GM12878 (cell line): ENCODE measurements around the gene ATCAY. TPM values are rescaled to one million over a fixed set of nuclear protein-coding genes. Genes with fewer than 3 reads are reported as not detected.

Source experiments
- CUX1 ChIP-seq: IDR thresholded peaks from 2 replicates; pipeline ENCODE4 v1.6.1; 2012; ENCODE audit warnings: improper control_type of control experiment, low read depth, low read length; ENCODE audit not compliant: insufficient replicate concordance
- DPF2 ChIP-seq: fragments of 450-650 bp; IDR thresholded peaks from 2 replicates; pipeline ENCODE4 v1.6.1; 2017; ENCODE audit warnings: mild to moderate bottlenecking
- HDAC2 ChIP-seq: fragments of 200-600 bp; sonication (generic); IDR thresholded peaks from 2 replicates; pipeline ENCODE4 v1.6.1; 2017
- IRF3 ChIP-seq: fragments of 450-650 bp; IDR thresholded peaks from 2 replicates; pipeline ENCODE4 v1.6.1; 2014; ENCODE audit warnings: mild to moderate bottlenecking
- MYB ChIP-seq: fragments of 150-350 bp; IDR thresholded peaks from 2 replicates; pipeline ENCODE4 v1.6.1; 2014; ENCODE audit warnings: mild to moderate bottlenecking, low read depth, low read length, borderline replicate concordance
- RAD21 ChIP-seq: IDR thresholded peaks from 2 replicates; pipeline ENCODE4 v1.6.1; 2011; ENCODE audit warnings: mild to moderate bottlenecking, low read depth, low read length, moderate library complexity; ENCODE audit not compliant: insufficient read depth
- ZNF592 ChIP-seq: fragments of 450-650 bp; IDR thresholded peaks from 2 replicates; pipeline ENCODE4 v1.6.1; 2017; ENCODE audit warnings: mild to moderate bottlenecking, moderate library complexity
- polyA plus RNA-seq, 11 experiments: library from polyadenylated mRNA; depleted of rRNA in 4 of 11; unstranded in 6 of 11; stranded (reverse) in 5 of 11; fragments of >200 nt; fragmentation: Nextera tagmentation in 4 of 11; fragmentation: Illumina TruSeq in 1 of 11; extraction: Ambion mirVana in 4 of 11; extraction: Trizol in 1 of 11; gene quantifications; 1 replicate in 1 of 11; 2 replicates in 10 of 11; pipeline versions ENCODE4 v1.2.1 to v1.2.3, GENCODE V29; 2011 to 2016; ENCODE audit warnings: inconsistent platforms in 2 of 11, missing spikeins in 2 of 11, low read depth in 1 of 11
- total RNA-seq, 4 experiments: library from RNA; depleted of rRNA in 3 of 4; stranded (reverse); fragments of >200 nt in 3 of 4; fragmentation: Illumina TruSeq in 1 of 4; extraction: Trizol in 1 of 4; gene quantifications; 2 replicates each; pipeline versions ENCODE4 v1.2.1 to v1.2.3, GENCODE V29; 2013 to 2021

Gene ATCAY
- total and polyA plus RNA-seq, 10 of the 15 experiments (the other 5 are each of a cell fraction or from before 2014, with no cell fraction given), result under 0.01 to 0.04 (median 0.02) TPM; not detected in 4

GRCh38 chr19:3867971-3868769, 12.3 kb upstream of the ATCAY start (continued):
- no peak for TF ChIP-seq IRF3
- TF ChIP-seq DPF2, result no peak
- no peak for TF ChIP-seq HDAC2
- TF ChIP-seq CUX1, result no peak
- no peak for TF ChIP-seq MYB
- TF ChIP-seq RAD21, result no peak
- no peak for TF ChIP-seq ZNF592
